Uterus (tissue), 2 donors: ENCODE results near the gene SRL.
A peak's percentile ranks its signal among the peaks of the same experiment; 100 is the strongest.

Experiments
- CTCF ChIP-seq, 4 experiments: fragments of 200-600 bp in 2 of 4; fragments of 450-650 bp in 2 of 4; sonication (generic) in 2 of 4; IDR thresholded peaks; one replicate each; pipeline ENCODE4 v1.5.1; 2016 to 2019; ENCODE audit warnings: antibody characterized with exemption in 4 of 4, mild to moderate bottlenecking in 2 of 4, moderate library complexity in 1 of 4
- POLR2A ChIP-seq, 2 donors: fragments of 450-650 bp; IDR thresholded peaks; one replicate each; pipeline ENCODE4 v1.6.1; 2016; ENCODE audit warnings: antibody characterized with exemption in 2 of 2, mild to moderate bottlenecking in 1 of 2, moderate library complexity in 1 of 2

GRCh38 chr16:4217204-4218131 is 24.4 kb downstream of the SRL start:
- TF ChIP-seq CTCF (IDR thresholded peaks at IDR 0.05) = no peak
- peak in 1 of 2 donors; percentile 8 for TF ChIP-seq POLR2A (IDR thresholded peaks at IDR 0.05)
